HK-2 (cell line): ENCODE data around the gene TMEM196.
"Not testable (repeated sequence)": the region's sequence is repeated elsewhere in the genome, so short reads cannot be mapped to it uniquely, and the experiment has no call there.

ENCODE experiments used
- DNase-seq: peaks from one replicate; pipeline ENCODE4 v3.0.0-alpha.2; 2018; ENCODE audit not compliant: unreplicated experiment

Gene TMEM196

GRCh38 chr7:19707240-19707639 is 66.2 kb downstream of the TMEM196 start:
- no peak for DNase-seq

DNA sequence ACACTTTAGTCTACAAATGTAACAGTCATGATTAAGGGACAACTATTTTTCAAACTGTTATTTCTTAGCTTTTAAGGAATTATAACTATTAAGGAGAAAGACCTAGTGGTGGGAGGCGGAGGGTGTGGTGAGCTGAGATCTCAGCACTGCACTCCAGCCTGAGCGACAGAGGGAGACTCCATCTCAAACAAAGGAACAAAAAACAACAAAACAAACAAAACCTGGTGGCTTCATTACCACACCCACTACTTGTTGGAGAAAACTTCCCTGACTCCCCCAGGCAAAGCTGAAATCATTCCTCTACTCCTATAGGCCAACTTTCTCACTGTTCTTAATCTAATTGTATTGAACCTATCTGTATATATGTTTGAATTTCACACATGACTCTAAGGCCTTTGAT is 67.8 kb downstream of the TMEM196 start:
- no peak for DNase-seq

DNA sequence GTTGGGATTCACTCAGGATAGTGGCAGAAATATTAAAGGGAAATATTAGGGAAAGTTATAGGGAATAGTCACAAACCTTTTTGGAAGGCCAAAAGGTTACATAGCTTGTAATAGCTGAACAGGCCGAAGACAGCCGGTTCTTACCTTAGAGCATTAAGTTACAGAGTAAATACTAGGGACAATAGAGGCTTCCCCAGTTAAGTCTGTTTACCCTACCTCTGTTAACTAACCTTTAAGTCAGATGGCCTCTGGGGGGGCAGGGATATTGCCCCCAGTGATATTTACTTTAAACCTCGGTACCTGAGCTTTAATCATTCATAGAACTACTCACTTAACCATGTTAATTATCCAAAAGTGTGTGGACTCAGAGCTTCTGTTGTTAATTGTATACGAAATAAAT is 71.9 kb downstream of the TMEM196 start:
- DNase-seq, result no peak

DNA sequence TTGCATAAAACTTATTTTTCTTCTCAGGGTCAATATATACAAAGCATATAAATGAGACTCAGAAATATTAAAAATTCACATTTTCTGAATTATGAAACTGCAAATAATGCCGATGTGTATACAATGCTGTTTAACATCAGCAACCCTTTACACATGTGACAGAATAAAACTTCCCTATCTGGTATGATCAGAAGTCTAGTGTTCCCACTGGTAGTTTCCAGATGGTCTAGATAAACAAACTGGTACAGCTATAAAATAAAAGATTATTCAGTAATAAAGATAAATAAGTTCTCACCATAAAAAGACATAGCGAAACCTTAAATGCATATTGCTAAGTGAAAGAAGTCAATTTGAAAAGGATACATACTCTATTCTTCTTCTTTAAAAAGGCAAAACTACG is 72.5 kb downstream of the TMEM196 start:
- no peak for DNase-seq

DNA sequence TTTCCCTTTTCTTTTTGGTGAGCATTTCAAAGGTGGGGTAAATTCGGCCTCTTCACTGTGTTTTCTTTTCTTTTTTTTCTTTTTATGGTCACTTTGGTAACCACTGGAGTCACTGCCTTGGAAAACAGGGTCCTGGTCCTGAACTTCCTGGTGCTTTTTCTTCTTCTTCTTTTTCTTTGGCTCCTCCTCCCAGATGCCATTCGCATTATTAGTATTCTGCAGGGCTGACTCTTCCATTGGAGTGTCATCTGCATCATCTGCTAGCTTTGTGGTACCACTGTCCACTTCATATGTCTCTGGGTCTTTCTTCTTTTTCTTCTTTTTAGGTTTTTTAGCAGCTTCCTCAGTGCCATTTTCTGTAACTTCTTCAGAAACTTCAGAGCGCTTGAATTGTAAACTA is 75.1 kb downstream of the TMEM196 start:
- no peak for DNase-seq

DNA sequence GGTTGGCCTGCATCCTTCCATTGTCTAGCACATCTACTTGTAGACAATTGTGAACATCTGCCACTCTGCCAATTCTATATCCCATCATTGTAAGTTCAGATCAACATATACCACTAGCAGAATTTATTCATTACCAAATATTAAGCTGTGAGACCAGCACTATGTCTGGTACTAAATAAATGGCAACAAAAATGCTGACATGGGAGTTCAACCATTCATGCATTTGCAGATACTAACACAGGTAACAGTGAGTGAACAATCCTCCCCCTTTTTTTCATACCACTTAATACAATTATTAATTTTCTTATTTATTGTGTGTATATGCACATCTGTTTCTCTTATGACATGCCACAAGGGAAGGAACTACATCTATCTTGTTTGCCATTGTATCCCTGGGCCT is 76.5 kb downstream of the TMEM196 start:
- no peak for DNase-seq

DNA sequence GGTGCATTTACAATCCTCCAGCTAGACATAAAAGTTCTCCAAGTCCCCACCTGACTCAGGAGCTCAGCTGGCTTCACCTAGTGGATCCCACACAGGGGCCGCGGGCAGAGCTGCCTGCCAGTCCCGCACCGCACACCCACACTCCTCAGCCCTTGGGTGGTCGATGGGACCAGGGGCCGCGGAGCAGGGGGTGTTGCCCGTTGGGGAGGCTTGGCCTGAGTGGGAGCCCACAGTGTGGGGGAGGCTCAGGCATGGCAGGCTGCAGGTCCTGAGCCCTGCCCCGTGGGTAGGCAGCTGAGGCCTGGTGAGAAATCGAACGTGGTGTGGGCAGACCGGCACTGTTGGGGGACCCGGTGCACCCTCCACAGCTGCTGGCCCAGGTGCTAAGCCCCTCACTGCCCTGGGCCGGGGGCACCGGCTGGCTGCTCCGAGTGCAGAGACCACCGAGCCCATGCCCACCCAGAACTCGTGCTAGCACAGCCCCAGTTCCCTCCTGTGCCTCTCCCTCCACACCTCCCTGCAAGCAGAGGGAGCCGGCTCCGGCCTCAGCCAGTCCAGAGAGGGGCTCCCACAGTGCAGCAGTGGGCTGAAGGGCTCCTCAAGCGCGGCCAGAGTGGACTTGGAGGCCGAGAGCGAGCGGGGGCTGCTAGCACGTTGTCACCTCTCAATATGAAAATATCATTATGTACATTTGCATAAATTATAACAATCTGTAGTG is 81.1 kb downstream of the TMEM196 start:
- DNase-seq, result no peak

DNA sequence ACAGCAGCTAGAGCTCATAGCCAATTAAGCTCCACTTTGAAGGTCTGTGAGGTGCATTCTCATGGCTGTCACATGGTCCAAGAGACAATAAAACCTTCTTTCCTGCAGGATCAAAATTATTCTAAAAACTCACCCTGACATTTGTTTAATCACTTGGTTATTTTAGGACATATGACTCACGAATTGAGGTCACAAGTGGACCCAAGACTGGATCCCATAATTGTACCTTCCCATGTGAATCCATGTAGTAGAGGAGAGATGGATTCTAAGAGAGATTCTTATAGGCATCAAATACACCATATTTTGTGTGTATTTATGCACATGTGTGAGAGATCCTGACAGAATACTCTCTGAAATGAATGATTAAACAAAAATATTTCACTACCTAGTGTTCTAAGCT is 82.7 kb downstream of the TMEM196 start:
- DNase-seq, result no peak

GRCh38 chr7:19689130-19689529 is 84.3 kb downstream of the TMEM196 start:
- not testable (repeated sequence) for DNase-seq

GRCh38 chr7:19681596-19681995 is 91.8 kb downstream of the TMEM196 start:
- DNase-seq, result no peak

DNA sequence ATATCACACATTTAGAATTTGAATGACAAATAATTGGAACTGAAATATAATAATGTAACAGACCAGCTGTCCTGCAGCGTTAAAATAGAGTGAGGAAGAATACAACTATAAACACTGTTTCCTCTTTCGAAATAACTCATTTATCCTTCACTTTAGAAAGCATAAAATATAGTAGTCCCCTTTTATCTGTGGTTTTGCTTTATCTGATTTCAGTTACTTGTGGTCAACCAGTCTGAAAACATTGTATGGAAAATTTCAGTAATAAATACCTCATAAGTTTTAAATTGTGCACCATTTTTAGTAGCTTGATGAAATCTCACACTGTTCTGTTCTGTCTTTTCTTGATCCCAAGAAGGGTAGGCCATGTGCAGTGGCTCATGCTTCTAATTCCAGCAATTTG is 96.2 kb downstream of the TMEM196 start:
- DNase-seq, result no peak

DNA sequence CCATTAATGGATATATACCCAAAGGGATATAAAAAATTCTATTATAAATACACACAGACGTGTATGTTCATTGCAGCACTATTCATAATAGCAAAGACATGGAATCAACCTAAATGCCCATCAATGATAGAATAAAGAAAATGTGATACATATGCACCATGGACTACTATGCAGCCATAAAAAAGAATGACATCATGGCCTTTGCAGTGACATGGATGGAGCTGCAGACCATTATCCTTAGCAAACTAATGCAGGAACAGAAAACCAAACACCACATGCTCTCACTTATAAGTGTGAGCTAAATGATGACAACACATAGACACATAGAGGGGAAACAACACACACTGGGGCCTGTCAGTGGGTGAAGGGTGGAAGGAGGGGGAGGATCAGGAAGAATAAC is 97.6 kb downstream of the TMEM196 start:
- DNase-seq, result no peak

DNA sequence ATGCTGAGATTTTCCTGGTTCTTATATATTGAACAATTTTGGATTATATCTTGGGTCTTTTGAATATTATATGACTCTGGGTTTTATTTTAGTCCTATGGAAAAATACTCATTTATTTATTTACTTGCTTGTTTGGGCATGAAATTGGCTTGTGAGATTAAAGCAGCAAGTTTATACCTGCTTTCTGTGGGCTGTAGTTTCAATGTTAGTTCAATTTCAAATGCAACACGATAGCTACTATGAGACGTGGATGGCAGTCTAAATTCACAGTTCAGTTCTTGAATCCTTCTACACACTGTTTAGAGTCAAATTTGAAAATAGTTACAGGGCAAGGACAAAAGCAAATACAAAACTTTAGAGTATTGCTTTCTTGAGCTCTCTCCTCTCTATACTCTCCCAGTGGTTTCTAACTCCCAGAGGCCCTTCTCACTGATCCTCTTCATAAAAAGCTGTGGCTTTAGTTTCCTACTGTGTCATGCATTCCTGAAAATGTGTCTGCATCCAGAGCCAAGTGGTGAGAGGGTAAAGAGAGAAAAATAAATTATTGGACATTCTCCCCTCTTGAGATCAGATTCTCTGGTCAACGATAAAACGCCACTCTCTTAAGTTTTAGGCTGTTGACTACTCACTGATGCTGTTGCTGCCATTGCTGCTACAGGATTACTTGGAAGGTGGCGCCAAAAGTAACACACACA is 99.0 kb downstream of the TMEM196 start:
- DNase-seq, result no peak

GRCh38 chr7:19670806-19671205 is 102.6 kb downstream of the TMEM196 start:
- DNase-seq, result no peak
